ENCODE results near the gene SEC31B. TPM values are rescaled to one million over a fixed set of nuclear protein-coding genes. Genes with fewer than 3 reads are reported as not detected.

The SEC31B gene
- 8.9 and 20.9 TPM in 2 replicates for total RNA-seq (ENCODE audit: low replicate concordance)
- long read RNA-seq, partial matches to known transcripts: 6 of 7 reads
- long read RNA-seq, other reads (novel, unspliced or antisense): 1 of 7 reads

DNA sequence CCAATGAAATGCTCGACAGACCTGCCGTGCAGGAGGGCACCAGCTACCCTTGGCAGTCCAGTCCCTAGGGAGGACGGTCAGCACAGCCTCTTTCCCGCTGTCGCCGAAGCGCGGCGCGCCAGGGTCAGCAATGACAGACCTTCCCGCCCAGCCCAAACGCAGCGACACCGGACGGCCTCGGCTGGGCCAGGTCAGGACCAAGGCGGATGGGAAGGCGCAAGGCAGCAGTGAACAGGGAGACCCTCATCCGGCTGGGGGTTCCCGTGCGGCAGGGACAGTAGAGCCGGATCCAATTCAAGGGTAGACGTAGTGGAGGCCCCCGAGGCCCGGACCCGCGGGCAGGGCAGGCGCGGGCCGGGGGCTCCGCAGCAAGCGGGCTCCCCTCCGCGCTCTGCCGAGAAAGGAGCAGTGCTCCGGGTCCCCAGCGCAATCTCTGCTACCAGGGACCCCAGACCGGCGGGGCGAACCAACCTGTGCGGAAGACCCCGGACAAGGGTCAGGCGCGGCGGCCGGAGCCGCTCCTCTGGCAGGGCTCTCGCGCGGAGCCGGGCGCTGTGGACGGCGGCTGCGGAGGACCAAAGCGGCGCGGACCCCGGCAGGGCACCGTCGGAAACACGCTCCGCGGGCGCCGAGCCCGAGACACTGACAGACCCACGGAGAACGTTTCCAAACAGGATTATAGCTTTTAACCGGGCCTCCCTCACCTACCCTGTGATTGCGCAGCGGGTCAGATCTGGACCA lies at the start of gene SEC31B:
SEC31B (minus strand) TSS at position 551 of the 741 bp plus-strand sequence. CDS start 2,909 bp downstream, outside the sequence.
- peak; percentile 74 for DNase-seq (ENCODE audit: extremely low spot score, unreplicated experiment)
- Mint-ChIP-seq H3K36me3 (peaks cover 3% of the 10 kb centered on the region), H3K27ac (peak within 1 kb of the TSS; percentile 15), H3K27me3 (peaks cover 24% of the 10 kb centered on the region), H3K4me1 (ENCODE audit: unreplicated experiment) (peaks cover 9% of the 10 kb centered on the region), H3K9me3 (no peaks in the 10 kb centered on the region), H3K4me3 (peak within 1 kb of the TSS; percentile 91)
- TF ChIP-seq, protein P1, sequence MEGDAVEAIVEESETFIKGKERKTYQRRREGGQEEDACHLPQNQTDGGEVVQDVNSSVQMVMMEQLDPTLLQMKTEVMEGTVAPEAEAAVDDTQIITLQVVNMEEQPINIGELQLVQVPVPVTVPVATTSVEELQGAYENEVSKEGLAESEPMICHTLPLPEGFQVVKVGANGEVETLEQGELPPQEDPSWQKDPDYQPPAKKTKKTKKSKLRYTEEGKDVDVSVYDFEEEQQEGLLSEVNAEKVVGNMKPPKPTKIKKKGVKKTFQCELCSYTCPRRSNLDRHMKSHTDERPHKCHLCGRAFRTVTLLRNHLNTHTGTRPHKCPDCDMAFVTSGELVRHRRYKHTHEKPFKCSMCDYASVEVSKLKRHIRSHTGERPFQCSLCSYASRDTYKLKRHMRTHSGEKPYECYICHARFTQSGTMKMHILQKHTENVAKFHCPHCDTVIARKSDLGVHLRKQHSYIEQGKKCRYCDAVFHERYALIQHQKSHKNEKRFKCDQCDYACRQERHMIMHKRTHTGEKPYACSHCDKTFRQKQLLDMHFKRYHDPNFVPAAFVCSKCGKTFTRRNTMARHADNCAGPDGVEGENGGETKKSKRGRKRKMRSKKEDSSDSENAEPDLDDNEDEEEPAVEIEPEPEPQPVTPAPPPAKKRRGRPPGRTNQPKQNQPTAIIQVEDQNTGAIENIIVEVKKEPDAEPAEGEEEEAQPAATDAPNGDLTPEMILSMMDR (conservative IDR thresholded peaks at IDR 0.05): no peak

DNA sequence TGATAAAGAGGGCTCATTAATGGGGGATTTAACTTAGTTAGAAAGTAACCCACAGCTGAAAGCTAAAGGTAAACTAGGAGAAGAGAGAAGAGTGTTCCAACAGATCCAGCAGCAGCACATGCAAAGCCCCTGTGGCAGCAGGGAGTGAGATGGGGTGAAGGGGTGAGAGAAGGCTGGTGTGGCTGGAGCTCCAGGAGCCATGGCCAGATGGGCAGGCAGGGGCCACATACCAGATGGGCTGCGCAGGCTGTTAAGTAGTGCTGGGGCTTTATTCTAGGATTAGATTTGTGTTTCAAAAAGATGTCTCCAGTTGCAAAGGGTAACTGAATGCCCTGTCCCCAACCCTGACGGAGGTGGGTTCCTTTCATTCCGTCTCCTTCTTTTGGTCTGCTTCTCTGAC lies 49.3 kb upstream of the SEC31B start:
- TF ChIP-seq, protein P1 (conservative IDR thresholded peaks at IDR 0.05): no peak
- H3K9me3 Mint-ChIP-seq: no peaks in the 10 kb centered on the region
- no peaks in the 10 kb centered on the region for H3K4me1 Mint-ChIP-seq (ENCODE audit: unreplicated experiment)
- no peak overlapping the region for H3K4me3 Mint-ChIP-seq
- H3K36me3 Mint-ChIP-seq: no peaks in the 10 kb centered on the region
- H3K27ac Mint-ChIP-seq: no peak overlapping the region
- peaks cover 12% of the 10 kb centered on the region for H3K27me3 Mint-ChIP-seq
- DNase-seq (ENCODE audit: extremely low spot score, unreplicated experiment): peak; percentile 50

DNA sequence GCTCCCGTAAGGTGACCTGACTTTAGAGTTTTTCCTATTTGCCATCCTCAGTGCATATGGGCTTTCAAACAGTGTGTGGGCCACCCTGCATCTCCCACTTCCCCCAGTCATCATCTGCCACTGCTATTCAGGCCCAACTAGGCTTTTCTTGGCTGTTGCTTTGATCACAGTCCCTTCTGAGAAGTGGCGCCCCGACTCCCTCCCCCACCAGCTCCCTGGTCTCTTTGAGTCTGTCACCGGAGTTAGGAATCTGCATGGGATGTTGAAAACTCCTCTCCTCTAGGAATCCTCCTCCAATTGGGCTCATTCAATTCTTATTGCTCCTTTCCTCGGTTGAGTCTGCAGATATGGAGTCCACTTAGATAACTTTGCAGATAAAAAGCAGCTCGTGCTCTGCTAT lies 48.2 kb upstream of the SEC31B start:
- no peaks in the 10 kb centered on the region for H3K9me3 Mint-ChIP-seq
- H3K27me3 Mint-ChIP-seq: peaks cover 13% of the 10 kb centered on the region
- no peaks in the 10 kb centered on the region for H3K4me1 Mint-ChIP-seq (ENCODE audit: unreplicated experiment)
- no peak overlapping the region for H3K4me3 Mint-ChIP-seq
- H3K36me3 Mint-ChIP-seq: no peaks in the 10 kb centered on the region
- TF ChIP-seq, protein P1 (conservative IDR thresholded peaks at IDR 0.05): no peak
- DNase-seq (ENCODE audit: extremely low spot score, unreplicated experiment): peak; percentile 29
- H3K27ac Mint-ChIP-seq: no peak overlapping the region

- H3K27me3 Mint-ChIP-seq: peaks cover 12% of the 10 kb centered on the region
- no peaks in the 10 kb centered on the region for H3K9me3 Mint-ChIP-seq
- no peaks in the 10 kb centered on the region for H3K4me1 Mint-ChIP-seq (ENCODE audit: unreplicated experiment)
- no peaks in the 10 kb centered on the region for H3K36me3 Mint-ChIP-seq
- H3K4me3 Mint-ChIP-seq: no peak overlapping the region
- TF ChIP-seq, protein P1 (conservative IDR thresholded peaks at IDR 0.05): no peak
- peak; percentile 58 for DNase-seq (ENCODE audit: extremely low spot score, unreplicated experiment)
- no peak overlapping the region for H3K27ac Mint-ChIP-seq
Observed at GRCh38 chr10:100567249-100567648, 47.6 kb upstream of the SEC31B start.

- Mint-ChIP-seq H3K27me3 (peaks cover 15% of the 10 kb centered on the region), H3K4me3 (no peak overlapping the region), H3K27ac (no peak overlapping the region), H3K36me3 (no peaks in the 10 kb centered on the region), H3K4me1 (ENCODE audit: unreplicated experiment) (no peaks in the 10 kb centered on the region), H3K9me3 (no peaks in the 10 kb centered on the region)
- DNase-seq (ENCODE audit: extremely low spot score, unreplicated experiment): peak; percentile 18
- TF ChIP-seq, protein P1 (conservative IDR thresholded peaks at IDR 0.05): no peak
Observed at GRCh38 chr10:100566561-100566960, 46.9 kb upstream of the SEC31B start.

Data from type B pancreatic cell (in vitro differentiated cells).